ENCODE data around the gene TKFC.

DNA sequence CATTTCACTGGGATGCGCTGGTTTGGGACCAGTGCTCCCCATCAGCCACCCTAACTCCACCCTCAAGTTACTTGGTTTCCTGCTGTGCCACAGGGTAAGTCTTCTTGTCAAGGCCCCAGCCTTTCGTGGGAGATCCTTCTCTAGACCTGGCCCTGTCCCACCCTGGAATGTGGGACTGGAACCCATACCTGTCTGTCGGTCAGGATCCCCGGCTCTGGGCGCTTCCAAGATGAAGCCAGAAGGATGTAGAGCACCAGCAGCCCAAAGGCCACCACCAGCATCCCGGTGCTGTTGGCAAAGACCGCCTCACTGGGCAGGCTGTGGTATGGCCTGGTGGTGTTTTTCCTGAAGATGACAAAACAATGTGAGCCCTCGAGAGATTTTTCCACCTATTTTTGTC is 17.8 kb downstream of the TKFC start:
- TF ChIP-seq, protein P1, sequence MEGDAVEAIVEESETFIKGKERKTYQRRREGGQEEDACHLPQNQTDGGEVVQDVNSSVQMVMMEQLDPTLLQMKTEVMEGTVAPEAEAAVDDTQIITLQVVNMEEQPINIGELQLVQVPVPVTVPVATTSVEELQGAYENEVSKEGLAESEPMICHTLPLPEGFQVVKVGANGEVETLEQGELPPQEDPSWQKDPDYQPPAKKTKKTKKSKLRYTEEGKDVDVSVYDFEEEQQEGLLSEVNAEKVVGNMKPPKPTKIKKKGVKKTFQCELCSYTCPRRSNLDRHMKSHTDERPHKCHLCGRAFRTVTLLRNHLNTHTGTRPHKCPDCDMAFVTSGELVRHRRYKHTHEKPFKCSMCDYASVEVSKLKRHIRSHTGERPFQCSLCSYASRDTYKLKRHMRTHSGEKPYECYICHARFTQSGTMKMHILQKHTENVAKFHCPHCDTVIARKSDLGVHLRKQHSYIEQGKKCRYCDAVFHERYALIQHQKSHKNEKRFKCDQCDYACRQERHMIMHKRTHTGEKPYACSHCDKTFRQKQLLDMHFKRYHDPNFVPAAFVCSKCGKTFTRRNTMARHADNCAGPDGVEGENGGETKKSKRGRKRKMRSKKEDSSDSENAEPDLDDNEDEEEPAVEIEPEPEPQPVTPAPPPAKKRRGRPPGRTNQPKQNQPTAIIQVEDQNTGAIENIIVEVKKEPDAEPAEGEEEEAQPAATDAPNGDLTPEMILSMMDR (conservative IDR thresholded peaks at IDR 0.05; ENCODE audit: low read depth, low read length): no peak
- no peak for TF ChIP-seq EZH2 (IDR thresholded peaks at IDR 0.05; ENCODE audit: borderline replicate concordance, low read depth, low read length, poor library complexity, severe bottlenecking)

Data from A673 (cell line).